GM19025 (cell line): ENCODE data around the gene MIDN.
"Not testable (repeated sequence)": the region's sequence is repeated elsewhere in the genome, so short reads cannot be mapped to it uniquely, and the experiment has no call there.

ENCODE experiments used
- ATAC-seq: cut with Tn5 transposase; IDR thresholded peaks from one replicate; pipeline ENCODE4 v1.9.1; 2021; ENCODE audit warnings: mild to moderate bottlenecking, low read depth, moderate library complexity; ENCODE audit not compliant: unreplicated experiment

Gene MIDN

GRCh38 chr19:1244693-1245451, 3.5 kb upstream of the MIDN start:
- ATAC-seq: no peak

- no peak for ATAC-seq
Measured at GRCh38 chr19:1245494-1246264, 2.7 kb upstream of the MIDN start.

GRCh38 chr19:1246265-1247087, 1.9 kb upstream of the MIDN start:
- not testable (repeated sequence) for ATAC-seq

GRCh38 chr19:1247748-1248138, 640 bp upstream of the MIDN start:
- no peak for ATAC-seq

- peak; percentile 21 for ATAC-seq
Measured at GRCh38 chr19:1248786-1249297, 459 bp downstream of the MIDN start.

- peak; percentile 50 for ATAC-seq
Measured at GRCh38 chr19:1249298-1249989, 1.1 kb downstream of the MIDN start.

- no peak for ATAC-seq
Measured at GRCh38 chr19:1249990-1250436, 1.6 kb downstream of the MIDN start.

GRCh38 chr19:1250437-1251260, 2.3 kb downstream of the MIDN start:
- ATAC-seq: no peak

GRCh38 chr19:1251330-1252220, 3.2 kb downstream of the MIDN start:
- no peak for ATAC-seq

GRCh38 chr19:1252221-1252820, 3.9 kb downstream of the MIDN start:
- no peak for ATAC-seq

- no peak for ATAC-seq
Measured at GRCh38 chr19:1252821-1253513, 4.6 kb downstream of the MIDN start.

GRCh38 chr19:1253514-1254080, 5.2 kb downstream of the MIDN start:
- no peak for ATAC-seq

GRCh38 chr19:1254081-1254527, 5.7 kb downstream of the MIDN start:
- ATAC-seq: no peak

- no peak for ATAC-seq
Measured at GRCh38 chr19:1254530-1255185, 6.3 kb downstream of the MIDN start.

- no peak for ATAC-seq
Measured at GRCh38 chr19:1255186-1256161, 7.1 kb downstream of the MIDN start.
